ENCODE data around the gene DGKB.

DNA sequence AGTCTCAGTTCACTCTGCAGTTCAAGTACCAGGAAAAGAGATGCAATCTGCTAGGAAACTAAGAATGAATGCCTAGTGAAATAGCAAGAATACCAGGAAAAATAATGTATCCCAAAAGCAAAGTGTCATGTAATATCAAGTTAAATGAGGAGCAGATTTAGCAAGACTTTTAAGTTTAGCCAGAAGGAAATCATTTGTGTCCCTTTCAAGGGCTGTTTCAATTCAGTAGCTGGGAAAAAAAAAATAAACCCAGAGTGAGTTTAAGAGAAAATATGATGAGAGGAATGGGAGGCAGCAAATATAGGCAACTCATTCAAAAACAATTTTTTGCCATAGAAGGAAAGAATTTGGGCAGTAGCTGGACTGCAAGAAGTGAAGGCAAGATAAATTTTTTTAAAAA, 135.8 kb downstream of the DGKB start:
- TF ChIP-seq EP300 (IDR thresholded peaks at IDR 0.05) (no peak), POLR2AphosphoS5 (IDR thresholded peaks at IDR 0.05) (no peak)
- TF ChIP-seq, protein P1, sequence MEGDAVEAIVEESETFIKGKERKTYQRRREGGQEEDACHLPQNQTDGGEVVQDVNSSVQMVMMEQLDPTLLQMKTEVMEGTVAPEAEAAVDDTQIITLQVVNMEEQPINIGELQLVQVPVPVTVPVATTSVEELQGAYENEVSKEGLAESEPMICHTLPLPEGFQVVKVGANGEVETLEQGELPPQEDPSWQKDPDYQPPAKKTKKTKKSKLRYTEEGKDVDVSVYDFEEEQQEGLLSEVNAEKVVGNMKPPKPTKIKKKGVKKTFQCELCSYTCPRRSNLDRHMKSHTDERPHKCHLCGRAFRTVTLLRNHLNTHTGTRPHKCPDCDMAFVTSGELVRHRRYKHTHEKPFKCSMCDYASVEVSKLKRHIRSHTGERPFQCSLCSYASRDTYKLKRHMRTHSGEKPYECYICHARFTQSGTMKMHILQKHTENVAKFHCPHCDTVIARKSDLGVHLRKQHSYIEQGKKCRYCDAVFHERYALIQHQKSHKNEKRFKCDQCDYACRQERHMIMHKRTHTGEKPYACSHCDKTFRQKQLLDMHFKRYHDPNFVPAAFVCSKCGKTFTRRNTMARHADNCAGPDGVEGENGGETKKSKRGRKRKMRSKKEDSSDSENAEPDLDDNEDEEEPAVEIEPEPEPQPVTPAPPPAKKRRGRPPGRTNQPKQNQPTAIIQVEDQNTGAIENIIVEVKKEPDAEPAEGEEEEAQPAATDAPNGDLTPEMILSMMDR (IDR thresholded peaks at IDR 0.05) = no peak

All from stomach (tissue), 4 donors.